Measurements from ENCODE around the gene UBXN1.

UBXN1 gene

DNA sequence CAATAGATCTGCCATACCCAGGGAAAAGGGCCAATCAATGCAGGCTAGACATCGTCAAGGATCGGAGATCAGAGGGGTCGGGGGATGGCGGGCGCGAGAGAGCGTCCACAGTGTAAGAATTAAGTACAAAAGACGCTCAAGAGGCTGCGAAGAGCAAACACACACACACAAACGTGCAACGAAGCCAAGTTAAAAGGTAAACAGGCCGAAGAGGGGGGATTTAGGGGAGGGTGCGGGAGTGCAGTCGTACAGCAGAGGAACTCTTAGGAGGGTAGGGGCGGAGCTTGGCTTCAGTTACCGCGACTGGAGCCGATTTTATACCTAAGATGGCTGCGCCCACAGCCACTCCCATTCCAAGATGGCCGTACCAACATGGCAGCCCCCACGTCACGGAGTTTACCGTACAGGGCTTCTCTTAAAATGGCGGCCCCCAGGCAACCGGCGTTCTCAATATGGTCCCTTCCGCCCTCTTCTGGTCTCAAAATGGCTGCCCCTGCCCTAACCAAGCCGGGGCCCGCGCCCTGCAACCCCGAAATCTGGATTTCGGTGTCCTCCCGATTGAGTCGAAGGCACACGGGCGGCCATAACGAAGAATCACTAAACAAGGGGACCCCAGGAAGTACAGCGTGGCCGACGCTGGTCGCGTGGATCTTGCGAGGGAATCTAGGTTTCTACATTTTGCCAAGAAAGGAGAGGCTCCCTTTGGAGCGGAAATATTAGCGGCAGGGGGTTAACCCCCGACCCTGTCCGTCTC is 30.6 kb upstream of the UBXN1 start:
- peak; percentile 92 for DNase-seq (ENCODE audit: low spot score)
- TF ChIP-seq, protein P1, sequence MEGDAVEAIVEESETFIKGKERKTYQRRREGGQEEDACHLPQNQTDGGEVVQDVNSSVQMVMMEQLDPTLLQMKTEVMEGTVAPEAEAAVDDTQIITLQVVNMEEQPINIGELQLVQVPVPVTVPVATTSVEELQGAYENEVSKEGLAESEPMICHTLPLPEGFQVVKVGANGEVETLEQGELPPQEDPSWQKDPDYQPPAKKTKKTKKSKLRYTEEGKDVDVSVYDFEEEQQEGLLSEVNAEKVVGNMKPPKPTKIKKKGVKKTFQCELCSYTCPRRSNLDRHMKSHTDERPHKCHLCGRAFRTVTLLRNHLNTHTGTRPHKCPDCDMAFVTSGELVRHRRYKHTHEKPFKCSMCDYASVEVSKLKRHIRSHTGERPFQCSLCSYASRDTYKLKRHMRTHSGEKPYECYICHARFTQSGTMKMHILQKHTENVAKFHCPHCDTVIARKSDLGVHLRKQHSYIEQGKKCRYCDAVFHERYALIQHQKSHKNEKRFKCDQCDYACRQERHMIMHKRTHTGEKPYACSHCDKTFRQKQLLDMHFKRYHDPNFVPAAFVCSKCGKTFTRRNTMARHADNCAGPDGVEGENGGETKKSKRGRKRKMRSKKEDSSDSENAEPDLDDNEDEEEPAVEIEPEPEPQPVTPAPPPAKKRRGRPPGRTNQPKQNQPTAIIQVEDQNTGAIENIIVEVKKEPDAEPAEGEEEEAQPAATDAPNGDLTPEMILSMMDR (IDR thresholded peaks at IDR 0.05; ENCODE audit: extremely low read depth, insufficient read depth, missing control alignments) = peak; percentile 14
- in situ Hi-C loops (cut with MboI; ENCODE audit: low pct_unique_long_range_greater_than_20kb, low sequenced_read_pairs, unreplicated experiment) = no loop called here

DNA sequence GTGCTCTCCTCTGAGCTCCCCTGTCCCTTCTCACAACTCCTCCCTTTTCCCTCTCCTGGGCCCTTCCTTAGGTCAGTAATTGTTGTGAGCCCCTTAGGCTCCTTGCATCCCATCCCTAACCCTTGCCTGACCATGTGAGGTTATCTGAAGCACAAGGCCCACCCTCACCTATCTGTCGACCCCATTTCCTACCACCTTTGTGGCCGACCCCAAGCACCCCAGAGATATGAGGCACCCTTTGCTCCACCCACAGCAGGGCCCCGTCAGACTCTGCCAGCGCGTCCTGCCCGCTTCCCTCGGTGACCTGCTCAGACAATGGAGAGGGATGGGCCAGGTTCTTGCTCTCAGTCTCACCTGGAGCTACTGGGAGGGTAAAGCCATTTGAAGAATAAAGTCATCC is 29.9 kb upstream of the UBXN1 start:
- no peak for DNase-seq (ENCODE audit: low spot score)
- in situ Hi-C loops (cut with MboI; ENCODE audit: low pct_unique_long_range_greater_than_20kb, low sequenced_read_pairs, unreplicated experiment) = no loop called here
- TF ChIP-seq, protein P1 (IDR thresholded peaks at IDR 0.05; ENCODE audit: extremely low read depth, insufficient read depth, missing control alignments) = no peak

DNA sequence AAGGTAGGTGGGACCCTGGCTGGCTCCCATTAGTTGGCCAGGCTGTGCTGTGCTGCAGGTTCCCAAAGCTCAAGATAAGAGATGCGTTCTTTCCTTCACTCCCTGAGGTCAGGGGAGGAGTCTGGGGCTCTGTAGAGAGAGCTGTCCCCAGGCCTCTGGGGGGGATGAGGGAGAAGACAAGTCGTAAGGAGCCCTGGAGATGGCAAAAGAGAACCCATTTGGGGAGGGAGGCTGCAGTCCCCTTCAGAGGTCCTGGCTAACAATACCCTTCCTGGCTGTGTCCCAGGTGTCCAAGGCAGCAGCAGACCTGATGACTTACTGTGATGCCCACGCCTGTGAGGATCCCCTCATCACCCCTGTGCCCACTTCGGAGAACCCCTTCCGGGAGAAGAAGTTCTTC is 29.5 kb upstream of the UBXN1 start:
- TF ChIP-seq, protein P1 (IDR thresholded peaks at IDR 0.05; ENCODE audit: extremely low read depth, insufficient read depth, missing control alignments) = no peak

DNA sequence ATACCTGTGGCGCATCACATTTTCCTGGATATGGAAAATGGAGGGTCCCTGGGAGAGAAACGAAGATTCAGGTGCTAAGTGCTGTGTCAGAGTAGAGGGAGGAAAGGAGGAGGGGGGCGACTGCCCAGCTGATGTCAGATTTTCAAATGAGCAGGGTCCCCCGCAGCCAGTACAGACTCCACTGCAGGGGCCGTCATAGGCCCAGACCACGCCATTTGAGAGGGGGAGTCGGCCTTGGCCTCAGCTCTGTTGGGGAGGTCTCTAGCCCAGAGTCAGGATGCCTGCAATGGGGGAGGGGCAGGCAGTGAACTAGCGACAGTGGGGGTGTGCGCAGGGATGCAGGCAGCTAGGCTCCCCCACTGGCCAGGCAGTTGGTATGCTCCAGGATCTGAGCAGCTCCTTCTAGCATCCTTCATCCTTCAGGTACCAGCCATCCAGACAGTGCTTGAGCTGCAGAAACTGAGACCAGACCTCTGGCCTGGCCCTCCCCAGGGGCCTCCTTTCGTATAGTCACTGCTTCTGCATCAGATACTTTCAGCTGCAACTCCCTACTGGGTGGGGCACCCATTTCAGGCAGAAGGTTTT is 28.5 kb upstream of the UBXN1 start, which contains the start of the genes BSCL2 and GNG3:
BSCL2 (minus strand) TSS at position 148 of the 585 bp plus-strand sequence. CDS start 229 bp downstream, outside the sequence.
GNG3 (plus strand) TSS at position 400 of the 585 bp plus-strand sequence. CDS start 620 bp downstream, outside the sequence.
- TF ChIP-seq, protein P1 (IDR thresholded peaks at IDR 0.05; ENCODE audit: extremely low read depth, insufficient read depth, missing control alignments) = no peak
- in situ Hi-C loops (cut with MboI; ENCODE audit: low pct_unique_long_range_greater_than_20kb, low sequenced_read_pairs, unreplicated experiment) = no loop called here
- no peak for DNase-seq (ENCODE audit: low spot score)

More for the DNA sequence above, 29.5 kb upstream of the UBXN1 start:
- DNase-seq (ENCODE audit: low spot score) = no peak
- in situ Hi-C loops (cut with MboI; ENCODE audit: low pct_unique_long_range_greater_than_20kb, low sequenced_read_pairs, unreplicated experiment) = no loop called here

DNA sequence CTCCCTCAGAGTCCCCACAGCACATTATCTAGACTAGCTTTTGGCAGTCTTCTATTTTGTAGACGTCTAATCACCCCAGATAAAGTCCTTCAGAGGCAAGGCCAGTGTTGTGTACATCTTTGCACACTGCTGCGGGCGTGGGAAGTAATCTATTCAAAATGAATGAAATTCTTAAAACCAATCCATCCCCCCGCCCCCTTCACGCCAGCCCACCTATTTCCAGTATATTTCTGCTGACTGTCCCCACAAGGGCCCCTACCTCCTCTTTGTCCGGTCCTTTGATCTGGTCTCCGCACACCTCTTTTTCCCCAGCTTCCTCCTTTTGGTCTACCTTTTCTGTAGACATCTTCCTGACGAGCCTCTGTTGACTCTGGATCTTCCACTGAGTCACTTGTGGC is 28.0 kb upstream of the UBXN1 start:
- TF ChIP-seq, protein P1 (IDR thresholded peaks at IDR 0.05; ENCODE audit: extremely low read depth, insufficient read depth, missing control alignments) = no peak
- in situ Hi-C loops (cut with MboI; ENCODE audit: low pct_unique_long_range_greater_than_20kb, low sequenced_read_pairs, unreplicated experiment) = no loop called here
- DNase-seq (ENCODE audit: low spot score) = no peak

DNA sequence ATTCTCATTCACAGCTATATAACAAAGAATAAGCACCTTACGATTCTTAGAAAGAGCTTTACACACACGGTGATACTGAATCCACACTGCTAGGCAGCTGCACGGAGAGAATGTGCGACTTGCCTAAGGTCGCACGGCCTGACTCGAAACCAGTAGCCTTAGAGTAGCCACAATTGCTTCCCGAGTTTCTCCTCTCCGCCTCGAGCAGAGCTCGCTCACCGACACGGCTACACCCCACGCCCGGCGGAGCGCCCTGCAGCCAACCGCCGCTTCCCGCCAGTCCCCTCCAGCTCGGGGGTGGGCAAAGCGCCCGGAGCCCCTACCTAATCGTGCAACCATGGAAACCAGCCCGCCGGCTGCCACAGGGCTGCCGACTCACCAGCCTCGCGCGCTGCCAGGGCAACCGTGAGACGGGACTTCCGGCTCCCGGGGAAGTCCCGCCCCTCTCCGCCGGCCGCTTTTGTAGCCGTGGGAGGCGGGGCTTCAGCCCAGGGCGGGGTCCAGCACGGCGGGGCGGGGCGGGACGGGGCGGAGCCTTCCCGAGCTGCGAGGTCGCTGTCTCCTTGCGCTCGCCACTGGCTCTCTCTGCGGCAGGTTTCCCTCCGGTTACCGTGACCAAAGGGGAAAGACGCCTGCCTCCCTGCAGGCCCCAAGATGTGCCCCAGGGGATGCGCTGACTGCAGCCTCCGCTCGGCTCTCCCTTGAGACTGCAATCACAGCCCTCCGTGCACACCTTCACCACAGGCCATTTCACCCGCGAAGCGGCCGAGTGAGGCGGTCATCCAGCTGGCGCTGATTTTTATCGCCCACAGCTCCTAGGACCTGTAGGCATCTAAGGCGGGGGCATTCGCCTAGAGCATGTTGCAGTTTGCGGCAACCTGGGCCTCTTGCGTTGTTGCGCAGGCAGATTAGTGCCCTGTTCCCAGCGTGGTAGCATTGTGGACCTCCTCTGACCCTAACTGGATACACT is 27.3 kb upstream of the UBXN1 start:
- TF ChIP-seq, protein P1 (IDR thresholded peaks at IDR 0.05; ENCODE audit: extremely low read depth, insufficient read depth, missing control alignments) = no peak
- DNase-seq (ENCODE audit: low spot score) = peak; percentile 95
- in situ Hi-C loops (cut with MboI; ENCODE audit: low pct_unique_long_range_greater_than_20kb, low sequenced_read_pairs, unreplicated experiment) = no loop called here

Data from GM13977 (cell line).